ENCODE data around the gene CTDP1. TPM values are rescaled to one million over a fixed set of nuclear protein-coding genes. Genes with fewer than 3 reads are reported as not detected.

The CTDP1 gene
- total and polyA plus RNA-seq, 4 donors = 18.8 to 30.5 (median 21.7) TPM

- no peak for ATAC-seq (ENCODE audit: insufficient read depth, low FRiP score)
- Histone ChIP-seq H3K9ac (ENCODE audit: insufficient read depth in 1 of 2, low read length in 2 of 2) (no peak overlapping the region), H3K27me3 (ENCODE audit: control insufficient read depth in 3 of 3, insufficient read depth in 3 of 3, low read length in 2 of 3) (peaks cover 0 to 10% (median 0%) of the 10 kb centered on the region in 3 donors), H3K27ac (ENCODE audit: low read depth in 1 of 2, low read length in 1 of 2) (no peak overlapping the region), H3K4me3 (no peak overlapping the region), H3K9me3 (ENCODE audit: control insufficient read depth in 4 of 4, insufficient read depth in 3 of 4, low read length in 3 of 4) (peaks cover 0 to 19% (median 0%) of the 10 kb centered on the region in 4 donors), H3K4me1 (ENCODE audit: control insufficient read depth in 5 of 5, insufficient read depth in 5 of 5, low read length in 5 of 5) (no peaks in the 10 kb centered on the region), H3K36me3 (ENCODE audit: control insufficient read depth in 4 of 4, insufficient read depth in 4 of 4, low read length in 4 of 4) (no peaks in the 10 kb centered on the region)
- TF ChIP-seq CTCF (IDR thresholded peaks at IDR 0.05; ENCODE audit: control extremely low read depth, extremely low read depth) = no peak
- 80 to 86% methylated on average over 38 of the region's 38 CpGs for WGBS, 2 donors
- no peak for DNase-seq
Observed at GRCh38 chr18:79772108-79772864, 92.7 kb downstream of the CTDP1 start.

- H3K36me3 ChIP-seq (ENCODE audit: control insufficient read depth in 4 of 4, insufficient read depth in 4 of 4, low read length in 4 of 4) = no peaks in the 10 kb centered on the region
- WGBS, 2 donors = 90 to 93% methylated on average over 31 of the region's 31 CpGs
- no peak for TF ChIP-seq CTCF (IDR thresholded peaks at IDR 0.05; ENCODE audit: control extremely low read depth, extremely low read depth)
- no peak overlapping the region for H3K4me3 ChIP-seq
- H3K27me3 ChIP-seq (ENCODE audit: control insufficient read depth in 3 of 3, insufficient read depth in 3 of 3, low read length in 2 of 3) = peaks cover 0 to 13% (median 0%) of the 10 kb centered on the region in 3 donors
- peaks cover 0 to 17% (median 0%) of the 10 kb centered on the region in 4 donors for H3K9me3 ChIP-seq (ENCODE audit: control insufficient read depth in 4 of 4, insufficient read depth in 3 of 4, low read length in 3 of 4)
- DNase-seq (no peak), ATAC-seq (ENCODE audit: insufficient read depth, low FRiP score) (no peak)
- H3K27ac ChIP-seq (ENCODE audit: low read depth in 1 of 2, low read length in 1 of 2) = no peak overlapping the region
- H3K9ac ChIP-seq (ENCODE audit: insufficient read depth in 1 of 2, low read length in 2 of 2) = no peak overlapping the region
- H3K4me1 ChIP-seq (ENCODE audit: control insufficient read depth in 5 of 5, insufficient read depth in 5 of 5, low read length in 5 of 5) = no peaks in the 10 kb centered on the region
Observed at GRCh38 chr18:79772865-79773696, 93.5 kb downstream of the CTDP1 start.

- no peaks in the 10 kb centered on the region for H3K36me3 ChIP-seq (ENCODE audit: control insufficient read depth in 4 of 4, insufficient read depth in 4 of 4, low read length in 4 of 4)
- no peak for ATAC-seq (ENCODE audit: insufficient read depth, low FRiP score)
- H3K4me3 ChIP-seq = no peak overlapping the region
- H3K27me3 ChIP-seq (ENCODE audit: control insufficient read depth in 3 of 3, insufficient read depth in 3 of 3, low read length in 2 of 3) = peaks cover 0 to 18% (median 0%) of the 10 kb centered on the region in 3 donors
- H3K9ac ChIP-seq (ENCODE audit: insufficient read depth in 1 of 2, low read length in 2 of 2) = no peak overlapping the region
- H3K9me3 ChIP-seq (ENCODE audit: control insufficient read depth in 4 of 4, insufficient read depth in 3 of 4, low read length in 3 of 4) = peaks cover 0 to 17% (median 0%) of the 10 kb centered on the region in 4 donors
- no peaks in the 10 kb centered on the region for H3K4me1 ChIP-seq (ENCODE audit: control insufficient read depth in 5 of 5, insufficient read depth in 5 of 5, low read length in 5 of 5)
- H3K27ac ChIP-seq (ENCODE audit: low read depth in 1 of 2, low read length in 1 of 2) = no peak overlapping the region
- 74 to 86% methylated on average over 18 of the region's 18 CpGs for WGBS, 2 donors
- no peak for DNase-seq
- no peak for TF ChIP-seq CTCF (IDR thresholded peaks at IDR 0.05; ENCODE audit: control extremely low read depth, extremely low read depth)
Observed at GRCh38 chr18:79774111-79774510, 94.5 kb downstream of the CTDP1 start.

Measured in lung (tissue), 12 donors.